HCT116 (cell line): ENCODE data around the gene COL5A1. TPM values are rescaled to one million over a fixed set of nuclear protein-coding genes. Genes with fewer than 3 reads are reported as not detected.

Experiments
- ATAC-seq: fragments of 200-7000 bp; cut with Tn5 transposase; 2 replicates; pipeline ENCODE4 v1.9.1; 2020; ENCODE audit warnings: mild to moderate bottlenecking, moderate library complexity
- BruUV-seq: library from RNA; stranded (reverse); fragments of 400-500 nt; replicated peaks from 2 replicates; lab custom pipeline; 2021; lab: Mats Ljungman, UMichigan
- CTCF ChIA-PET: fragments of 300-600 bp; sonication (Branson Sonifier 250); formaldehyde crosslinking; loops from one replicate; lab custom pipeline; 2021; ENCODE audit warnings: antibody characterized with exemption; lab: Charles Lee
- POLR2A ChIA-PET: fragments of 300-600, 350-600 bp; sonication (Branson Sonifier 250); formaldehyde crosslinking; loops from one replicate; lab custom pipeline; 2021; ENCODE audit warnings: antibody characterized with exemption; lab: Charles Lee
- RAD21 ChIA-PET, 2 experiments: fragments of 300-600 bp; sonication (Branson Sonifier 250); formaldehyde crosslinking; loops; one replicate each; lab custom pipeline; 2023; ENCODE audit warnings: low total read pairs in 2 of 2; ENCODE audit not compliant: uncharacterized antibody in 2 of 2, unreplicated experiment in 2 of 2, low non-redundant PET in 1 of 2; lab: Charles Lee
- DNase-seq: peaks from one replicate; pipeline ENCODE4 v3.0.0-alpha.2; 2010; ENCODE audit warnings: low read depth, low spot score
- H2AFZ ChIP-seq: fragments of 200-600 bp; shearing (Covaris generic), sonication (generic); 2 replicates; pipeline ENCODE4 v1.6.1; 2017; ENCODE audit warnings: low read depth, mixed run types, mixed read lengths, antibody characterized with exemption, low read length; ENCODE audit not compliant: poor library complexity, severe bottlenecking
- H3K27ac ChIP-seq: 2 replicates; pipeline ENCODE4 v1.5.1; 2012; ENCODE audit warnings: low read depth, low read length
- H3K27me3 ChIP-seq: fragments of 200-600 bp; sonication (generic); 2 replicates; pipeline ENCODE4 v1.6.1; 2016; ENCODE audit warnings: mixed run types, low read length, mixed read lengths; ENCODE audit not compliant: insufficient read depth
- H3K36me3 ChIP-seq, 2 experiments: fragments of 200-500 bp in 1 of 2; fragments of 200-600 bp in 1 of 2; sonication (Bioruptor generic) in 1 of 2; sonication (generic) in 1 of 2; 2 replicates each; pipeline versions ENCODE4 v1.5.1 to v1.6.1; 2014 to 2016; ENCODE audit warnings: low read length in 2 of 2, inconsistent platforms in 1 of 2, mixed read lengths in 1 of 2, mixed run types in 1 of 2; ENCODE audit not compliant: insufficient read depth in 2 of 2, control insufficient read depth in 1 of 2
- H3K4me1 ChIP-seq, 2 experiments: fragments of 200-600 bp in 1 of 2; sonication (generic) in 1 of 2; 2 replicates each; pipeline versions ENCODE4 v1.5.1 to v1.6.1; 2012 to 2017; ENCODE audit warnings: low read length in 2 of 2, inconsistent platforms in 1 of 2, mild to moderate bottlenecking in 1 of 2, mixed read lengths in 1 of 2, mixed run types in 1 of 2, moderate library complexity in 1 of 2; ENCODE audit not compliant: insufficient read depth in 2 of 2, control insufficient read depth in 1 of 2
- H3K4me2 ChIP-seq: fragments of 200-600 bp; sonication (generic); 2 replicates; pipeline ENCODE4 v1.6.1; 2017; ENCODE audit warnings: mixed run types, low read length, mixed read lengths
- H3K4me3 ChIP-seq, 2 experiments: fragments of 200-600 bp in 1 of 2; sonication (generic) in 1 of 2; replicated peaks in 1 of 2; 2 replicates each; pipeline ENCODE4 v1.5.1; 2011 to 2016; ENCODE audit warnings: low read length in 2 of 2, control low read depth in 1 of 2, low read depth in 1 of 2, mild to moderate bottlenecking in 1 of 2, mixed read lengths in 1 of 2, mixed run types in 1 of 2
- H3K79me2 ChIP-seq: fragments of 200-600 bp; sonication (generic); 2 replicates; pipeline ENCODE4 v1.6.1; 2017; ENCODE audit warnings: mild to moderate bottlenecking, mixed run types, low read length, moderate library complexity, mixed read lengths; ENCODE audit not compliant: insufficient read depth
- H3K9ac ChIP-seq: fragments of 200-600 bp; sonication (generic); 2 replicates; pipeline ENCODE4 v1.6.1; 2016; ENCODE audit warnings: low read length, mixed read lengths
- H3K9me2 ChIP-seq: fragments of 200-600 bp; sonication (generic), shearing (Covaris generic); 2 replicates; pipeline ENCODE4 v1.6.1; 2017; ENCODE audit warnings: mixed run types, mild to moderate bottlenecking, moderate library complexity; ENCODE audit not compliant: insufficient read depth
- H3K9me3 ChIP-seq, 2 experiments: fragments of 200-500 bp in 1 of 2; fragments of 200-600 bp in 1 of 2; sonication (Bioruptor generic) in 1 of 2; sonication (generic) in 1 of 2; 2 replicates each; pipeline ENCODE4 v1.6.1; 2014 to 2017; ENCODE audit warnings: low read length in 2 of 2, mixed read lengths in 2 of 2, inconsistent platforms in 1 of 2, low read depth in 1 of 2, mild to moderate bottlenecking in 1 of 2, mixed run types in 1 of 2, moderate library complexity in 1 of 2; ENCODE audit not compliant: control insufficient read depth in 1 of 2, insufficient read depth in 1 of 2
- H4K20me1 ChIP-seq: fragments of 200-600 bp; sonication (generic), shearing (Covaris generic); 2 replicates; pipeline ENCODE4 v1.6.1; 2017; ENCODE audit warnings: mixed run types, mild to moderate bottlenecking, moderate library complexity; ENCODE audit not compliant: insufficient read depth
- CBX3 ChIP-seq: IDR thresholded peaks from 2 replicates; pipeline ENCODE4 v1.6.1; 2012; ENCODE audit warnings: low read depth
- CEBPB ChIP-seq: IDR thresholded peaks from 2 replicates; pipeline ENCODE4 v1.6.1; 2012; ENCODE audit warnings: low read depth
- ELF1 ChIP-seq: IDR thresholded peaks from 2 replicates; pipeline ENCODE4 v1.6.1; 2012; ENCODE audit warnings: low read depth, borderline replicate concordance
- FOSL1 ChIP-seq: IDR thresholded peaks from 2 replicates; pipeline ENCODE4 v1.6.1; 2012; ENCODE audit warnings: low read depth
- JUND ChIP-seq: IDR thresholded peaks from 2 replicates; pipeline ENCODE4 v1.6.1; 2012
- POLR2A ChIP-seq: IDR thresholded peaks from 2 replicates; pipeline ENCODE4 v1.7.0; 2011; ENCODE audit warnings: borderline replicate concordance; ENCODE audit not compliant: insufficient read depth, insufficient read length; ENCODE audit errors: extremely low read depth
- RAD21 ChIP-seq: IDR thresholded peaks from 2 replicates; pipeline ENCODE4 v1.6.1; 2012; ENCODE audit warnings: low read depth, mild to moderate bottlenecking
- SIN3A ChIP-seq: IDR thresholded peaks from 2 replicates; pipeline ENCODE4 v1.6.1; 2012; ENCODE audit warnings: low read depth
- SP1 ChIP-seq: IDR thresholded peaks from 2 replicates; pipeline ENCODE4 v1.6.1; 2012; ENCODE audit warnings: low read depth
- SRF ChIP-seq: IDR thresholded peaks from 2 replicates; pipeline ENCODE4 v1.6.1; 2012; ENCODE audit warnings: low read depth
- YY1 ChIP-seq: IDR thresholded peaks from 2 replicates; pipeline ENCODE4 v1.6.1; 2011; ENCODE audit warnings: low read length, low read depth, moderate library complexity, mild to moderate bottlenecking; ENCODE audit not compliant: insufficient replicate concordance; ENCODE audit errors: extremely low read depth
- ZFX ChIP-seq: fragments of 450-650 bp; IDR thresholded peaks from 2 replicates; pipeline ENCODE4 v1.6.1; 2017
- ZNF274 ChIP-seq: fragments of 200-500 bp; sonication (Bioruptor generic); IDR thresholded peaks from 2 replicates; pipeline ENCODE4 v1.6.1; 2014; ENCODE audit warnings: mild to moderate bottlenecking, low read depth, low read length, inconsistent platforms
- intact Hi-C: fragments of 100-400 bp; cut with micrococcal nuclease; formaldehyde crosslinking; loops from 2 replicates; pipeline ENCODE4 v1.10.0; 2022
- total RNA-seq: library from RNA; stranded (reverse); gene quantifications from one replicate; pipeline ENCODE4 v1.2.1, GENCODE V29; 2021; ENCODE audit not compliant: unreplicated experiment

COL5A1 gene
- total RNA-seq, 1 experiment from 2014 or later = 0.30 TPM

GRCh38 chr9:134655101-134655500 lies 13.5 kb downstream of the COL5A1 start:
- Histone ChIP-seq H3K9me2 (no peaks in the 10 kb centered on the region), H3K79me2 (no peaks in the 10 kb centered on the region), H3K4me3 (no peak overlapping the region), H2AFZ (no peak overlapping the region), H3K36me3 (no peaks in the 10 kb centered on the region), H3K9ac (no peak overlapping the region), H4K20me1 (no peaks in the 10 kb centered on the region), H3K9me3 (peaks cover 0 to 2% of the 10 kb centered on the region in 2 experiments; a peak in 2 of 4 replicates), H3K4me1 (no peaks in the 10 kb centered on the region), H3K27ac (no peak overlapping the region), H3K4me2 (no peak overlapping the region), H3K27me3 (no peaks in the 10 kb centered on the region)
- no TSS peak for BruUV-seq
- intact Hi-C loops = no loop called here
- RAD21 ChIA-PET = interaction anchor here in 1 of 2 experiments (0.7 kb wide), 1 partner anchor 21 kb away, joined by 3 read pairs; no protein-coding TSS in a partner anchor
- DNase-seq (no peak), ATAC-seq (no peak)
- CTCF ChIA-PET = no interaction called here
- POLR2A ChIA-PET = no interaction called here
- no peak for TF ChIP-seq SRF
- TF ChIP-seq ZNF274 = no peak
- TF ChIP-seq CEBPB = no peak
- no peak for TF ChIP-seq CBX3
- TF ChIP-seq ZFX = no peak
- TF ChIP-seq FOSL1 = no peak
- no peak for TF ChIP-seq POLR2A
- no peak for TF ChIP-seq YY1
- no peak for TF ChIP-seq ELF1
- no peak for TF ChIP-seq SIN3A

- Histone ChIP-seq H3K27ac (no peak overlapping the region), H3K36me3 (no peaks in the 10 kb centered on the region), H3K9me2 (no peaks in the 10 kb centered on the region), H4K20me1 (no peaks in the 10 kb centered on the region), H3K4me1 (no peaks in the 10 kb centered on the region), H3K27me3 (no peaks in the 10 kb centered on the region), H3K79me2 (no peaks in the 10 kb centered on the region), H3K9ac (no peak overlapping the region), H2AFZ (no peak overlapping the region), H3K4me2 (no peak overlapping the region), H3K4me3 (no peak overlapping the region), H3K9me3 (peaks cover 7 to 9% of the 10 kb centered on the region in 2 experiments; a peak in 2 of 4 replicates)
- RAD21 ChIA-PET = no interaction called here
- ATAC-seq (peak; percentile 33), DNase-seq (no peak)
- no peak for TF ChIP-seq JUND
- peak; percentile 22; the same call in 1 of the 2 replicates for TF ChIP-seq RAD21
- TF ChIP-seq SRF = no peak
- no peak for TF ChIP-seq ZFX
- no peak for TF ChIP-seq SP1
- CTCF ChIA-PET = interaction anchor here (0.5 to 1.8 kb wide), 3 partner anchors 9 to 631 kb away, joined by 3 to 13 read pairs (median 4); partner anchors contain the start of gene BRD3OS
- no TSS peak for BruUV-seq
- POLR2A ChIA-PET = no interaction called here
- intact Hi-C loops = loop anchor here (1.0 kb wide), 1 partner anchor 206 kb away; no protein-coding TSS in a partner anchor
These were observed 14.2 kb downstream of the COL5A1 start for GRCh38 chr9:134655586-134656333.
